HPDE6-E6E7 (cell line): ENCODE measurements around the gene ACIN1.
"Not testable (repeated sequence)": the region's sequence is repeated elsewhere in the genome, so short reads cannot be mapped to it uniquely, and the experiment has no call there.

ENCODE experiments used
- DNase-seq: peaks from one replicate; pipeline ENCODE4 v3.0.0; 2011; ENCODE audit warnings: missing footprints; ENCODE audit errors: extremely low spot score

Gene ACIN1

DNA sequence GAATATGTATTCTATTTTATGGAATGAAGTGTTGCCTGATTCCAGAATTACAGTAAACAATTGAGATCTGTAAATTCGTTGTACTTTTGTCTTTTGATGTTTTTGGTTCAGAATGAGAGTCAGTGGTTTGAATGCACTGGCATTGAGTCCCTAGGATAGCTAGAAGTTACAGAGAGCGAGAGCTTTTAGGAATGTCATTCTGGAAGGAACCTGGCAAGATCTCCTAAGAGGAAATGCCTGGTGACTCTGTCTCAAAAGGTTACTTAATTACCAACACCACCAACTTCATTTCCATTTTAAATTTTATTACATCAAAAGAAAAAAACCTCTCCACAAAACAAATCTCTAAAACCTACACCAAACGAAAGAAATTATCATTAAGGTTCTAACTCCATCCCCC, 30.1 kb upstream of the ACIN1 start:
- DNase-seq: no peak

DNA sequence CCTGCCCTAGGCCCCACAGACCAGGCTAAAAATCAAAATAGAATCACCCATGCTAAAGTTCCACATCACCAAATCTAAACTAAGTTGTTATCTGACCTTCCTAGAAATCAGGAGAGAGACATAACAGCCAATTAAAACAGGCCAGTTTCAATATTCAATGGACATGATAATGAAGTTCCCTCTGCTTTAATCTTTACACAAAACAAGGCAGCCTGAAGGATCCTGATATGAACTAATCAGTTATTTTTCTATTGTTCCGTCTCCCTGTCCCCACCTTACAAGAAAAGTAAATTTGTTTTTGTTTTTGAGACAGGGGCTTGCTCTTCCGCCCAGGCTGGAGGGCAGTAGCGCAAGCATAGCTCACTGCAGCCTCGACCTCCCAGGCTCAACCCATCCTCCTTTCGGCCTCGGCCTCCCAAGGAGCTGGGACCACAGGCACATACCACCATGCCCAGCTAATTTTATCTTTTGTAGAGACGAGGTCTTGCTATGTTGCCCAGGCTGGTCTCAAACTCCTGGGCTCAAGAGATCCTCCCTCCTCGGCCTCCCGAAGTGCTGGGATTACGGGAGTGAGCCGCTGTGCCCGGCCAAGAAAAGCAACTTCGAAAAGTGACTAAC, 29.5 kb upstream of the ACIN1 start:
- DNase-seq: no peak

DNA sequence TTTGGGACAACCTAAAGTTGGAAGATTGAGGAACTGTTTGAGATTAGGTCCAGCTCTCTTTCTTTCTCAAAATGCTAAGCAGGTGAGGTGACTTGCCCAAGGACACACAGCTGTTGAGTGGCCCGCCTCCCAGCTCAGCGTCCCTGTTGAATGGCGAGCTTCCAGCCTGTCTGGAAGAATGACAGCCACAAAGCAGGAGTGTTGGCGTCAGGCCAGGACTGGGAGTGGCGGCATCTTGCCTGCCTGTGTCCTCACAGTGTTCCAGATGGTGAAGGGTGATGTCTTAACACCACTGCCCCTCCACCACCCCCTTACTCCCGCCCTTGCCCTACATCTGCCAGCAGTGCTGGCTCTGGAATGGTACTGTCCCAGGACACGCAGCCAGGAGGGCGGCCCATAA, 28.5 kb upstream of the ACIN1 start:
- no peak for DNase-seq

DNA sequence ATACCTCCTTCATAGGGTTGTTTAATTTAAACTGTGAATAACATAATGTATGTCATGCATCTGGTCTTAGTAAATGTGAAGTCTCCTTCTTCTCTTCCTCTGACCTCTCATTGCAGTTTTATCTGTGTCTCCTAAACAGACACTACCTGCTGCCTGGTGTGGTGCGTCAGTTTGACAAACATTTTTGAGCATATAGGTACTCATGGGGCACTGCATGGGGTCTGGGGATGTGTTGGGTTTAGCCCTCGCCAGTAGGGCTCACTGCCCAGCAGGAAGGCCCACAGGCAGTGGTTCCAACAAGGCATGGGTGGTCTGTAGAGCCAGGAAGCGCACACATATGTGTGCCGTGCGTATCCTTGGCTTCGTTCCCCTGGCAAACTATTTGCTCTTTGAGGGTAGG, 27.1 kb upstream of the ACIN1 start:
- DNase-seq: no peak

DNA sequence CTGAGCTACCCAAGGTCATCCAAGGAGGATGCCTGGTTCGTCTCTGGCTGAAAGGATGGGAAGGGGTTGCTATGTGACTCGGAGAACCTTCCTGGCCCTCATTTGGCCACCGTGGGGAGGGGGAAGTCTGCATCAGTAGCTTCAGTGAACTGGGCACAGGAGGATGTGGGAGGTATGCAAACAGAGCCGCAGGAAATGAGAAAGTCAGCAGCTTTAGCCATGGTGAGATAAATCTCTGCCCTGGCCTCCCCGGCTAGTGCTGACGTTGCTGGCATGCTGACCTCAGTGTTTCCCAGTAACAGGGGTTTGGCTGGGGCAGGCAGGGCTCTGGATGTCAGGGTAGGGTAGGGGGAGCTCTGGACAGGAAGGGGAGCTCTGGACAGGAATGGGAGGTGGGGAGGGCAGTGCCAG, 26.4 kb upstream of the ACIN1 start:
- DNase-seq: no peak

DNA sequence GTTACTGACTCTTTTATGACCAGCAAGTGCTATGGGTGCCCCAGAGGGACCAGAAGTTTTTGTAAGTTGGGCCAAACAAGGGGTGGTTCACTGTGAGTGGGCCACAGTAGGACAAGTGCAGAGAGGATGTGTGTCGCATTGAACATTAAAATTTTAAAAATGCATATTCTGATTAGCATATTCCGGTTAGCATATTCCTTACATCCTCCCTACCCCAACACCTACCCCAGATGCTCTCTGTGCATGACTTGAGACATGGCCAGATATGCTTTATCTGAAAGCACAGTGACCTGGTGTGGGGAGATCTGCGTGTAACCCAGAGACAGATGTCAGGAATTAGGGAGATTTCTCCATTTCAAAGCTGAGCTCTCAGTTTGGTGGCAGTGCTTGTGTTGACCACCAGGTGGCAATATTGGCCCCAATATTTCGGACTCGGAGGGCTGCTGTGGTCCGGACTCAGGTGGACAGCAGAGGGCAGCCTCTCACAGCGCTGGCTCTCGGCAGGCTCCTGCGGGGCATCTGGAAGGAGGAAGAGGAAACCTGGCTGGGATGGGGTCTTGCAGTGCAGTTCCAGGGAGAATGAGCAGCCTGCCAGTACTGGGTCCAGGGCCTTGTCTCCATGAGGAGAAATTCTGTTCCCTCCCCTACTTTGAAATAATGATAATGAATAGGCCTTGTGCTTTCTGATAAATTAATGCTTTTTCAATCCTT, 25.8 kb upstream of the ACIN1 start:
- DNase-seq: peak; percentile 86

DNA sequence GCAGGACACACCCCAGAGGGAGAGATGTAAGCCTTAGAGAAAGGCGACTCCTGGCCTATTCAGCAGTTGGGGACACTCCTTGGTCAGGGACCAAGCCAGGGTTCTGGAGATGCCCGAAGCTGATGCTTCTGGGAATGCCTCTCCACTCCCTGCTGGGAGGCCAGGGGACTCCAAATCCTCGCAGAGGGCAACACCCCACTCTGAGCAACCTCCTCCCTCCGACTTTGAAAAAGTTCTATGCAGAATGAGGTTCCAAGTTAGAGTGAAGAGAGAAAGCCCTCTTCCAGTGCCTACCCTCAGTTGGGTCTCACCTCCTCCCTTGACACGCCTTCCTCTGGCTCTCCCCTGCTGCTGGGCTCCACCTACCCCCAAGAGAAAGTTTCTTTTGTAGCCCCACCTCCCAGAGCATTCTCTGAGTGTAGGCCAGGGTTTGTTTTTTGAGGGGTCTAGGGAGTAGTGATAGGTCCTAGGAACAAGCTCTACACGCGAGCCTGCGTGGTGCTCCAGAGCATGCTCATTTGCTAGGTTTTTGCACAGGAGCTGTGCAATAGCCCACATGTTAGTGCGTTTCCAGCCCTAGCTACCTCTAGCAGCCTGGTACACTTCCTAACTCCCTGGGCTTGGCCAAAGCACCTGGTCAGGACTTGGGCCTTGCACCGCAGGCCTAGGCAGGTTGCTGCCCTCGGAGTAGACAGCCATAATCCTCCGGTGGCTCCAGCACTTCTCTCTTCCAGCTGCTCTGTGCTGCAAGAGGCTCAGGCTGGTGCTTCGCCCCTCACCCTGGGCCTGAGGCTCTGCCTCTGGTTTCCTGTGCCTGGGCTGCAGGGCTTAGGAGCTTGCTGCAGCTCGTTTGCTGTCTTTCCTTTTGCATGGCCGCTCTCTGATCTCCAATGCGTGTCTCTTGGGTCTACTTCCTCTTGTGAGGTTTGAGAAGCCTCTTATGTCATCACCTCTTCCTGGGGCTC, 24.7 kb upstream of the ACIN1 start:
- no peak for DNase-seq

DNA sequence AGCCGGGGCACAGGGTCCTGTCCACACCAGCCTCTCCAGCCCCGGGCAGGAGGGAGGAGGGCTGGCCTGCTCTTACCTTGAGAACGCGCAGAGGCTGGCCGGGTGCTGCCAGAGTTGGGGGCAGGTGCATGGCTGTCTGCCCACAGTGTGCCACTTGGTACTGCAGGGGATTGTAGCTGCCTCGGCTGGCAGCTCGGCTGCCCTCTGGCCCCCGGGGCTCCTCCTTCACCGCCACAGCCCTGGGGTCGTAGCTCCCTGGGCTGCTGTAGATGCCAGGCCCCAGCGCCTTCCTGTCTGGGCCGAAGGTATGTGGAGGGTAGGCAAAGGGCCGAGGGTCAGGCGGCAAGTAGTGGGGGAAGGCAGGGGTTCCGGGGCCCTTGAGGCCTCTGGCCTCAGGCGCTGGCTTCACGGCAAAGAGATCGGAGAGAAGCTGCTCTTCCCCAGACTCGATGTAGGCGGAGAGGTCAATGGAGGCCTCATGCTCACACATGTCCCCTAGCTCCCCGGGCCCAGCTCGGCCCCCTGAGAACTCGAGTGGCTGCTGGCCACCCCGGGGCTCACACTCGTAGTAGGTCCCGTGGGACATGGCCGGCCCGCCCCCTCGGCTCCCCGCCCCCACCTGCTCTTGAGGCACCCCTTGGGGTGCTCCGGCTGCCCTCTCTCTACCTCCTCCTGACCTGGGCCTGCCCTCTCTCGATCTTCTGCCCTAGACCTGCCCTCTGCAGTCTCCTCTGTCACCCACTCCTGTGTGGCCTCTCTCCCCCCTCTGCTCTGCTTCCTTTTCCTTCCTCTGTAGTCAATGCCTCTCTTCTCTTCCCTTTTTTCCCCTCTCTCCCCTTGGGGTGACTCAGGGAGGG, 23.8 kb upstream of the ACIN1 start, which contains the start of gene CEBPE:
TSS of gene CEBPE (minus strand) at position 750 of the 857 bp plus-strand sequence. CDS start at position 586, 164 bp downstream.
- no peak for DNase-seq

DNA sequence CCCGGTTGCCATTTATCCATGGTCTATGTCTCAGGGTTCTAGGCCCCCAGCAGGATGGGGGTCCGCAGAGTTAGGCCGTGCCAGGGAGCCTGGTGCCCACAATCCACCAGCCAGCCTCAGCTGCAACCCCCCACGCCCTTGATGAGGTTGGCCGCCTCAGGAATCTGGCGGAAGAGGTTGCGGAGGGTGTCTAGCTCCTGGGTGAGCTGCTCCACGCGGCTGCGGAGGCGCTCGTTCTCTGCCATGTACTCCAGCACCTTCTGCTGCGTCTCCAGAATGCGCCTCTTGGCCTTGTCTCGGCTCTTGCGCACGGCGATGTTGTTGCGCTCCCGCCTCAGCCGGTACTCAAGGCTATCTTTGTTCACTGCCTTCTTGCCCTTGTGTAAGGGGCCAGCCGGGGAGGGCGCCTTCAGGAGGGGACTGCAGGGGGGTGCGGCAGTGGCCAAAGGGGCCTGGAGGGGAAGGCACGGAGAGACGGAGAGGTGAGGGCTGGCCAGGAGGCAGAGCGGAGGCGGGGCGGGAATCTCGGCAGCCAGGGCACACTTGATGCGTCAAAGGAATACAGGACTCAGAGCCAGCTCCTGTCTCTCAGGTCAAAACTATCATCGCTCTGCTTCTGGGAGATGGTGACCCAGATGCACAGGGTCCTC, 22.6 kb upstream of the ACIN1 start:
- DNase-seq: no peak

DNA sequence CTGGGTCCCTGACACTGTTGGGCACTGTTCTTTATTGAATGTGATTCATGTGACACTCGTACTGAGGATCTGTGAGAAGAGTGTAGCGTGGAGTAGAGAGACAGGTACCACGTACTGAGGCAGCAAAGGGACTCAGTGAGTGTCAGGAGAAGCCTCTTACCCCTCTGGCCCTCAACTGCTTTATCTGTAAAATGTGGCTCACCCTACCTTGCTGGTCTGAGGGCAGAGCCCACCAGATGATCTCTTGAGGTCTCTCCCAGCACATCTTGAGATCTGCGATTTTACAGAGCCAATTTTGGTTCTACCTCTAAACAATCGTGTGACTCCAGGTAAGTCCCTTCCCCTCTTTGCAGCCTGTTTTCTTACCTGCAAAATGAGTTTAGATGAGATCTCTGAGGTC, 21.0 kb upstream of the ACIN1 start:
- no peak for DNase-seq

DNA sequence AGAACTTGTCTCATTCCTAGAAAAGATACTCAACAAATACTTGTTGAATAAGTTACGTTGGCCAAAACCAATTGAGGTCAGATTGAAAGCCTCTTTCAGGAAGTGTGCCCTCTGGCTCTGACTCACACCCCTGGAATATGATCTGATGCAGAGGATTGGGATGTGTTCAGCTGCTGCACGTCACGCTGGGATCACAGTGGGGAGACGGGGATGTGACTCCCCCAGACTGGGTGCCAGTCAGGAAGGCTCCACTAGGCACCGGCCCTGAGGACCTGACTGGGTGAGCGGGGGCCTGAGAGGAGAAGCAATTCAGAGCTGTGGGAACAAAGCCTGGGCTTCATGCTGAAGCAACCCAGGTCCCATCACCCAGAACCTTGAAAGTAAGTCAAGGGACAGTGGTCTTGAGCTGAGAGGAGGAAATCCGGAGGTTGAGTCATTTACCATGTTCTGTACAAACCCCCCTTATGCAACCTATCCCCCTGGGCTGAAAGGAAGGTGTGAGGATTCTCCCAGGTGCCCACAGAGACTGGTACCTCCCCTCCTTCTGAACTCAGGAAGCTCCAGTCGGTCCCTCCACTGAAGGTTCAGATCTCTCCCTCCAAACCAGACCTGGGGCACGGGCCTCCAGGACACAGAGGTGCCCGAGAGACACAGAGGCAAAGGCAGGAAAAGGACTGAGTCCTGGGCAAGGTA, 20.2 kb upstream of the ACIN1 start:
- DNase-seq: peak; percentile 96

DNA sequence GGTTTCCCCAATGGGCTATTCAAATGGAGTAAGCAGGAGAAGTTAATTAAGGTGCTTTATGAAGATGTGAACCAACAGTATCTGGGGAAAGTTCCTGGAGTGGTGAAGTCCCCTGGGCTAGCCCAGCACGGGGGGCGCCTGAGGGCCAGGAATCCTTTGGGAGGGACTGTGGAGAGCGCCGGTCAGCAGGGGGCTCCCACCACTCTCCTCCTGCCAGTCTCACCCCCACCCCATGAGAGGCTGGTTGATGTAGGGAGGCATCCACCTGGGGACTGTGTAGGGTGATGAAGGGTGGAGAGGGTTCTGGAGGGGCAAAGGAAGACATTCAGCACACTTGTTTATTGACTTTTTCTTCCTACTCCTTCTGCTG, 19.7 kb upstream of the ACIN1 start:
- DNase-seq: no peak

DNA sequence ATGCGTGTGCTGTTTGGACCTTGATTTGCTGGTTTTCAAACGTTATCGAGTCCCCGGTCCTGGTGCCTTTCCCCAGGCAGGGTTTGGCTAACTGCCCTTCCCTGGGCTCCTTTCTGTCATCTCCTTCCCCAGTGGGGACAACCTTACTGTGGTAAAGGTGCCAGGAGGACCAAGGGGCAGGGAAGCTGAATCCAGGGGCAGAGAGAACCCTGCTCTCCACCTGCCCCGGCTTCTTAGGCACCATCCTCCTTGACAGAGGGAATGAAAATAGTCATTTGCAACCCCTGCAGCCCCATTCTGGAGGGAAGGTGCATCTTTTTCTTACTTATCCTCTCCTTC, 19.2 kb upstream of the ACIN1 start:
- no peak for DNase-seq

DNA sequence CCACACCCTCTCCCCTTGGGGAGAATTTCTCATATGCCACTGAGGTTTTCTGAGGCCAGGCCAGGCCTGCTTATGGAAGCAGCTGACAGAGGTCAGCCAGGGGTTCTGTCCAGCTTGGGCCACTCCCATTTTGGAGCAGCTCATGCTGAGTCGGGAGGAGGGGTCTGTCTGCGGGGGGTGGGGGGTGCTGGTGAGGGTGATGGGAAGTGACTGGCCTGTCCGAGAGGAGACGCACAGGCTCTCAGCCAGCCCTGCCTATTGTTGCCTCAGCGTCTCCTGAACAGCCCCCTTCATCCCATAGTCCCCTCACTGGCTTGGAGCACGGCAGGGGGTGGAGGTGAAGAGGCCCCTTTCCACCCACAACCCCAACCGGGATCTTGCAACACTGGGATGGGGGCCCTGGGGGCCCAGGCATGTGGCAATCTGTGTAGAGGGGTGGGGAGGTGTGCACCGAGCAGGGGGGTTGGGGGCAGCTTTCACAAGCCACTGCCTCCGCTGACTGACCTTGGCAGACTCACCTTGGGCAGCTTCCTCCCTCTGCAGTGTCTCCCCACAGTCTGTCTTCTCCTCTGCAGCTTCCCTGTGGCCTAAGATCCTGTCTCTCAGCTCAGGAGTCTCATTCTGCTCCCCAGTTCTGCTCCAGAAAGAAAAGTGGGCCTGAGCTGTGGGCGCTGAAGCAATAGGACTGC, 18.6 kb upstream of the ACIN1 start:
- DNase-seq: no peak

DNA sequence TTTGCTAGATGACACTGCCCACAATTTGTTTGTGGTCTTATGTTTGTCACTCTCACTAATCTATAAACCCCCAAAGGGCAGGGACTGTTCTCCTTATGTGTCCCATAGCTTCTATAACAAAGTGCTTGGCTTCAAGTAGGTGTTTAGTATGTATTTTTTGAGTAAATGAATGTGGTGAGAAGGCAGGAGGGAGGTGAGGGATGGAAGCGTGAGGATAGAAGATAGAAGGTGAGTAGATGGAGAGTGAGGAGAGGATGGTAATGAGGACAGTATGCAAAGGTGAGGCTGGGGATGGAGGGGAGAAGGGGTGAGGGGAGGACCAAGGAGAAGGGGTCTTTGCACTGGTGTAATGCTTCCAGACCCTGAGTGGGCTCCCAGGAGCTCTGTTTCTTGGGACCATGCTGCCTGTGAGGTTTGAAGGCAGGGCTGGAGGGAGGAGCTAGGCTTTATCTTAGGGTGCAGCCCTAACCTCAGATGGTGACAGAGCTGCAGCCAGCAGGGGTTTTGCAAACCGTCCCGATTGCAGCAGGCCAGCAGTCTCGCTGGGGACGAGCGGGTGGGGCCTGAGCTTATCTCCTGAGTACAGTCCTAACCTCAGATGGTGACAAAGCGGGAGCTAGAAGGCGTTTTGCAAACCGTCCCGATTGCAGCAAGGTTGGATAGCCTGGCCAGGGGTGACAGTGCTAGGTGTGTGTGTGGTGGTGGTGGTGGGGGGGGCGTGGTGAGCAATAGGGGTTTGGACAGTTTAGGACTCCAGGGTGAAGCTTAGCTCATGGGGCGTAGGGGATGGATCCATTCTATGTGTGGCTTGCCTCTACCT, 17.6 kb upstream of the ACIN1 start:
- DNase-seq: no peak

DNA sequence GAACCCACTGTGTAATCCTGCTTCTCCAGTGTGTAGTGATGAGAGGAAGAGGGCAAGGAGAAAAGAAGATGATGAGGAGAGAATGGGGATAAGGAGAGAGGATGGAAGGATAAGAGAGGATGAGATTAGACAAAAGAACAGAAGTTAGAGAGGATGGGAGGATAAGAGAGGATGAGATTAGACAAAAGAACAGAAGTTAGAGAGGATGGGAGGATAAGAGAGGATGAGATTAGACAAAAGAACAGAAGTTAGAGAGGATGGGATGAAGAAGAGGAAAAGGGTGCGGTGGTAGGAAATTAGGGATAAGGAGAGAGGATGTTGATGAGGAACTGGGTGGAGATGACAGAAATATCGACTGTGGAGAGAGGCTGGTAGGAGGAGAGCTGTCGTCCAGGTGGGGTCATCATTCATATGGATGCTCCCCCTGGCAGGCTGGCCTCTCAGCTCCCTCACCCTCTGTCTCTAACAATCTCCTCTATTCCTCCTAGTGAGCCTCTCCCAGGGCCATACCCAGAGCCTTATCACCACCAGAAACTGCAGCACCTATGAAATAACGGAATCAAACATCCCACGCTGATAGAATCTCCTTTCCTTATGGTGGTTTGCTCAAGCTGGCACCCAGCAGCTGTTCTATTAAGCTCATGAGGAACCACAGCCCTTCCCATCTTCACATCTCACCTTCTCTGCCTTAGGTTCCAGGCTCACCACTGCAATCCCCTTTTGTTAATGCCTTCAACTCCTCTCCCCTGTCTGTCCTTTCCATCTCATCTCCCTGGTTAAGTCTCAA, 15.8 kb upstream of the ACIN1 start:
- no peak for DNase-seq

DNA sequence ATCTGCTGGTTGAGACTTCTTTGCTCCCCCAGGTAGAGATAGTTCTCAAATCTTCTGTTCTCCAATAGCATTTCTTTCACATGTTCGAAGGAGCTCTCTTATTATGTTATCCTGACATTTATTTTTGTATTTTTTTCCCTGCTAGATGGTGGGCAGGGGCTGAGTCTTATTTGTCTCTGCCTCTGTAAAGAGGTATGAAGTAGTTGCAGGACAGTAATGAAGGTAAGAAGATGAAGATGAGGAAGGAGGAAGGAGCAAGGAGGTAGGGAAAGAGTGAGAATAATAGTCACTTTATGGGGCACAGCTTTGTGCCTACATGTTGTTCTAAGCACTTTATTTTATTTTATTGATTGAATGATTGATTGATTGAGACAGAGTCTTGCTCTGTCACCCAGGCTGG, 14.8 kb upstream of the ACIN1 start:
- no peak for DNase-seq

DNA sequence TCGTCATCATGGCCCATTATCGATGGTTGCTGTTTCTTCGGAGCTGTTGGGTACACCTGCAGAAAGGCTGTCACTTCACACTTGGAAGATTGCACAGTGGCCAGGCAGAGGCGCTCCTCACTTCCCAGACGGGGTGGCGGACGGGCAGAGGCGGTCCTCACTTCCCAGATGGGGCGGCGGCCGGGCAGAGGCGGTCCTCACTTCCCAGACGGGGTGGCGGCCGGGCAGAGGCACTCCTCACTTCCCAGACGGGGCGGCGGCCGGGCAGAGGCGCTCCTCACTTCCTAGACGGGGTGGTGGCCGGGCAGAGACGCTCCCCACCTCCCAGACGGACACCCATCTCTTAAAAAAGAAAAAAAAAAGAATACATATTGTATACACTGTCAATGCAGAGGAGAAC, 13.2 kb upstream of the ACIN1 start:
- DNase-seq: not testable (repeated sequence)
